ENCODE measurements around the gene DUSP22.

- TF ChIP-seq EZH2 (IDR thresholded peaks at IDR 0.05; ENCODE audit: borderline replicate concordance, insufficient read depth, low read depth, low read length, poor library complexity, severe bottlenecking) (no peak), CTCF (IDR thresholded peaks at IDR 0.05) (no peak)
These were observed 7.1 kb downstream of the DUSP22 start for GRCh38 chr6:299104-299980.
